ELF-1 (cell line): Measurements from ENCODE around the gene GRM7.

ENCODE experiments used
- DNase-seq: peaks from one replicate; pipeline ENCODE4 v3.0.0-alpha.2; 2016; ENCODE audit warnings: low read depth, low spot score

GRM7 gene

GRCh38 chr3:7651274-7651673 is 790.4 kb downstream of the GRM7 start:
- no peak for DNase-seq

DNA sequence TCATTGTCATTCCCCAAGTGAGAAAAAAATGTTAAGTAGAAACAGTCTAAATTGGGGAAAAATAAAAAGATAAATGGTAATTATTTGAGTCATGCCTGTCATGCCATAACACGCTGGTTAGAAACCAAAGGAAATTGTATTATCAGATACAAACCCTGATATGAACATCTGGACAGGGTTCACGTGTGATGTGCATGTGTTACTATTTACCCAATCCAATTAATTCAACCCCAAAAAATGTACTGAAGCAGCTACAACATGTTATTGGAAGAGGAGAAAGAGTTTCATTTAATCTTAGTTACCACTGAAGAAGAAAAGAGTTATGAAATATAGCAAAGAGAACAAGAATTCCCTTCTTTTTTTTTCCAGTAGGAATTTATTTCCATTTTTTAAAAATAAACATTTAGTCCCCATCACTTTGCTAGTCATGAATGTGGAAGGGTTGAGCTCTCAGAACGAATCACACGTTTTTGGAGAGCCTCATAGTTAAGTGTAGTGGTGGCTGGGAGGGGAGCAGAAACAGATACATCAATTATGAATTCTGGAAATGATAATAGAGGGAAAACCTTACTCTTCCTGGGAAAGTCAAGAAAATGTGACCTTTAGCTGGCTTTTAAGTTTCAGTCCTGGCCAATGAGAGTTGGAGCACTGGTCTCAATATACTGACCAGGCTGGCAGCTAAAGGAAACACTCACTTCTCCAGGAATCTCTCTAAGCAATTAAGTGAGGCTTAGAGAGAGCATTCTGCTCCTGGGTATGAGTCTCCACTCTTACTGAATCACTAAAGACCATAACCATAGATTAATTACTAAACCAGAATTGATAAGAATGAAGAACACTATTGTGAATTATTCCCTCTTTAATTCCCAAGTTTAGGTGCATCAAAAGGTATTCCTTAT is 796.5 kb downstream of the GRM7 start:
- DNase-seq, result no peak

DNA sequence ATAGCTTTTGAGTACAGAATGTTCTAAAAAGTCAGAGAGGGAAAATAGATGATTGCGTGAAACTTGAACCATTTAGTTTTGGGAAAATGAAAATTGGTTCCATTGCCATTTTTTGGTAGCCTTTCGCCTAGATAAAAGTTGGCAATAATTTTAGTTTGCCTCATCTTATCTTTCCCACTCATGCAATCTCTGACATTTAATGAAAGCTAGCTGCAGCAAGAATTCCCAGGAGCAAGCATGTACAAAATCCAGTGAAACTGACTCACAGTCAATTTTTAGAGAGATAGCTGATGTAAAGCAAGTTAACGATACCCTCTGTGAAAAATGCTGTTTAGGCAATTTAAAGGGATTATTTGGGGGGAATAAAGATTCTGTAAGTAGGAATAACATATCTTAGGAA is 797.4 kb downstream of the GRM7 start:
- DNase-seq, result no peak

DNA sequence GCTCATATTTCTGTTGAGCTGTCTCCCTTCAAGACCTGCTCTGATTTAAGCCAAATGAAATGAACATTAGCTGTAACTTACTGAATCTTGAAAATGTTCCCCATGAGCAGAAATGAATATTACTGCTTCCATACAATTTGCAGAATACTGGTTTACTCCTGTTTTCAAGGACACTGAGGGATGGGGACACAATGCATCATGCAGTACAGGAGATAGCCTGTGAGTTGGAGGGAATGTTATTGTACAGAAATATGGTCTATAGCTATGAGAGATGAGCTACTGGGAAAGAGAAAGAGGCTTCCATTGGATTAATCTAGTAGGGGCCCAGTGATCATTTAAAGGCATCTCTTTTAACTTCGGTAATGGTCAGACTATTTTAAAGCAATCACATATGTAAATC is 798.2 kb downstream of the GRM7 start:
- no peak for DNase-seq

DNA sequence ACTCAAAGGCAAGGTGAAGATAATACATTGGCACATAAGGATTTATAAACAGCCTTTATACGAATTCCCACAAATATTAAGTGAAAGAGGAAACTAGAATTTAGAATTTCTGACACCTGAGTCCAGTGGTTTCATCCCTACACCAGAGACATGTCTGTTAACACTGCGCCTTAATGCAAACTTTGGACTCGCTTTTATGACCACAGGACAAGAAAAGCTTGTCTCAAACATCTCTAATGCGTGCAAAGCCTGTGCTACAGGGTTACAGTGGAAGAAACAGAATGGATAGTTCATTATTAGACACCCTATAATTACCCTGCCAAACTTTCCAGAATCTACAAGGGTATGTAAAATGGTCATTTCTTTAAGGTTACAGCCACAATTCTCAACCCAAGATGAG is 802.9 kb downstream of the GRM7 start:
- DNase-seq, result no peak

DNA sequence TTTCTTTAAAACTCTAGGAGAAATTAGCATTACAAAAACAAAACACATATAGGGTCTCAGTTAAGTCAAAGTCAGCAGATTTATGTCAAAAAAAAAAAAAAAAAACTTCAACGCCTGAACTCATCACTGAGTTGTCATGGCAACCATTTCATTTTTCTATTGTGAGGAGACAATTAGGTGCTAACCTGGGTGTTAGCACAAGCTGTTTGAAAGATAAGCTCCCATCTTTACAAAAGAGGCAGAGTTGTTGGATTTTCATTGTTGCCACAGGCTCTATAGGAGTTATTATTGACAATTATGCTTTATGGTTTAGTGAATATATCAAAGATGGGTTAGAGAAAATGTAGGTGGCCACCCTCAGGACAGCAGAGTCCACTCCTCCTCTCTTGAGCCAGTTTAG is 806.9 kb downstream of the GRM7 start:
- no peak for DNase-seq

GRCh38 chr3:7669641-7670040 is 808.7 kb downstream of the GRM7 start:
- DNase-seq, result no peak

- DNase-seq, result no peak
Measured at GRCh38 chr3:7678521-7678920, 817.6 kb downstream of the GRM7 start.

DNA sequence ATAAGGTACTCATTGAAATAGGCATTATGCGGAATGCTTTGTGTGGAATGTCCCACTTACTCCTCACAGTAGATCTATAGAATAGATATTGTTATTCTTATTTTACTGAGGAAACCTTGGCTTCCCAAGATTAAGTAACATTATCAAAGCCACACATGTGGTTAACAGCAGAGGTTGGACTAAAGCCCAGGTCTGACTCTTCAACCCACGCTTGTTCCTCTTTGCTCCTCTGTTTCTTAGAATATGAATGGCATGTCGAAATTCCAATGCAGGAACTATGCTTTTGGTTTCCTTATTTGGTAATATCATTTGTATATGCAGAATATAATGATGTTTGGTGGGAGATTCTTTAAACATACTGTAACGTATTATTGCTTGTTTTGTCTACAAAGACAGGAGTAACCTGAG is 821.9 kb downstream of the GRM7 start:
- DNase-seq, result no peak

GRCh38 chr3:7683426-7683825 is 822.5 kb downstream of the GRM7 start:
- DNase-seq, result no peak

DNA sequence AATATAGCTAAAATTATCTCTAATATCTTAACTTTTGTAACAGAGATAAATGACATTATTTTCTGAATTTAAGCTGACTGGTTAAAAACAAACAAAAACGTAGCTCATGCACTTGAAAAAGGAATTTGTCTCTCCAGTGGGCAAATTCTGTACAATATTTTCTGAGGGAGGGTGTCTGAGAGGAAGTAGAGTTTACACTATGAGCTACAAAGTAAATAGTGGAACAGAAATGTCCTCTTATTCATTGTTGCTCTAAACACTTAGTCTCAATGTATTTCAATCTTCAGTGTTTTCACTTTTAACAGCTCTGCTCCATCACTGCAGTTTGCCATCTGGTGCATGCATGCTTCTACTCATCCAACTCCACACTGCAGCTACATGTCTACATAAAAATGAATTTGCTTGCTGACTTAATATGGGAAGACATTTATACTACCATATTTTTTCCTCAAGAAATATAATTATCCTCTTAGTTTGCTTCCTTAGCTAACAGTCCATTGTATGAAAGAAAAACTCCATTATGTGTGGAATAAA is 823.3 kb downstream of the GRM7 start:
- no peak for DNase-seq

DNA sequence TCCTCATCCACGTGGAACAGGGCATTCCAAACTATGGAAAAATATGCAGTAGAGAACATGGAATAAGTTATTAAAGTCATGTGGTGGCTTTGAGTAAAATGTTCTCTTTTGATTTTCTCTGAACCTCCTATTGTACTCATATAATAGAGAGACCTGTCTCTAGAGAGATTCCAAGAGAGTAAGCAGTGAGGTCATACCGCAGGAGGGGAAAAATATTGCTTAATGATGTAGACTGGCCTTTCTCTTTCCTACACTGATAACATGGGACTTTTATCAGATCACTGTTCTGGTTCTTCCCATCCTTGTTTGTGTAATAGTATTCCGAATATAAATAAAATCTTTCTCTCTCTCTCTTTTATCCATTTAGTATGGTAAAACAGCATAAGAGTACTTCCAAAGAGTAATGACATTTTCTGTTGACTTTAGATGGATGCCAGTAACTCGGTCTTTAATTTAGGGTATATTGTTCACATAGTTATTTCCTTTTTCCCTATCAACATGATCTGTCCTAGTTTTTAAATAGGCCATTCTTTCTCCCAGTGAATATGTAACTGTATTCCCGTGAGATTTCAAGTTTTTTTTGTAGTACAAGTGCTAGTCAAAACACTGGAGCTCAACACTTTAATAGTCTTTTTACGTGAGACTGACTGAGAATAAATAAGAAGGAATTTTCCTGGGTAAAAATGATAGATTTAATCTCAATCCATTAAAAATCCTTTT is 826.7 kb downstream of the GRM7 start:
- DNase-seq, result no peak

- no peak for DNase-seq
Measured at GRCh38 chr3:7692866-7693265, 832.0 kb downstream of the GRM7 start.

DNA sequence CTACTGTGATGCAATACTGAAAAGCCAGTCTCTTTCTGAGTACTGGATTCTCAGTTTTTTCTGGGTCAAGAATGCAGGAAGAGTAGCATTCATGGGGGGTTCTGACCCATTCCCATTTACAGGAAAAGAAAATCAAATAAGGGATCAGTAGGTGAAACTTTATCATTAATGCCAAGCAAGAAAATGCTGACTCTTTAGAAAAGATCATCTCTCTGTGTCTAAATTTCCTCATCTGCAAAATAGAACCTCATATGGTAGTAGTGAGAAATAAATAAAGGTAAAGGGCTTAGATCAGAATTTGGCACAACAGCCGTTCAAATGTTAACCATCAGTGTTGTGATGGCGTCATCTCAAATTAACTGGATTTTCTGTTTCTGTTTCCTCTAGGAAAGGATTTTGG is 833.1 kb downstream of the GRM7 start:
- DNase-seq, result no peak

DNA sequence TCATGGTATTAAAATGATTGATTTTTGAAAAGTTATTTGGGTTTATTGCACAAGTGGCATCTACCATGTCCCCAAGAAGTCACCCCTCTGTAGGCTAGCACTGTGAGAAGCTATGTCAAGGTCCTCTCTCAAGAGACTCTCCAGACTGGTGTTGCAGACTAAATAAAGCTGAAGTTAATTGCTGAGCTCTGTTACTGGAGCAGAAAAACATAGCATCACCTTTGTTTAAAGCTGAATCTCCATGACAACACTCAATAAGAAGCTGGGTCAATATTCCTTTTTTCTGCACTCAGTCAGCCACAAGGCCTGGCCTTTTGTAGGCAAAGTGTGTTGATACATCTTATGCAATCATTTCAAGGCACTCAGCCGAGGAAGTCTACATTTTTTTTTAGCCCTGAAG is 834.1 kb downstream of the GRM7 start:
- no peak for DNase-seq

GRCh38 chr3:7696320-7696719 is 835.4 kb downstream of the GRM7 start:
- DNase-seq, result no peak

GRCh38 chr3:7697548-7697947 is 836.6 kb downstream of the GRM7 start:
- DNase-seq, result peak; percentile 6

- no peak for DNase-seq
Measured at GRCh38 chr3:7700539-7700938, 839.6 kb downstream of the GRM7 start.

- no peak for DNase-seq
Measured at GRCh38 chr3:7700977-7701376, 840.1 kb downstream of the GRM7 start.

DNA sequence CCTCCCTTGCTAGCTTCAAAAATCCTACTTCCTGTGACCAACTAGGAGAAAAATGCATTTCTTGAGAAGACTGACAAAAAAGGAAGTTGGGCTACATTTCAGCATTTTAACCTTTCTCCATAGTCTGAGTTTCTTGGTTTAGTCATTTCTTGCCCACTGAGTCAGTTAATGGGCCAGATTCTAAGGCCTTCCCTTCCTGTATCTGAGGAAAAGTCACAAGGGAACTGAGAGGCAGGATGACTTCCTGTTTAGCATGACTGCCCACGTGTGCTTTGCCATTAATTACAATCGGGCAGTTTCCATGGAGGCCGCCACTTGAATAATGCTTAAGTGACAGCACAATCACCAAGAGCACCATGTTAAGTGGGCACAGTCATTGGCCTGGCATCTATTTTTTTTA is 846.3 kb downstream of the GRM7 start:
- no peak for DNase-seq

DNA sequence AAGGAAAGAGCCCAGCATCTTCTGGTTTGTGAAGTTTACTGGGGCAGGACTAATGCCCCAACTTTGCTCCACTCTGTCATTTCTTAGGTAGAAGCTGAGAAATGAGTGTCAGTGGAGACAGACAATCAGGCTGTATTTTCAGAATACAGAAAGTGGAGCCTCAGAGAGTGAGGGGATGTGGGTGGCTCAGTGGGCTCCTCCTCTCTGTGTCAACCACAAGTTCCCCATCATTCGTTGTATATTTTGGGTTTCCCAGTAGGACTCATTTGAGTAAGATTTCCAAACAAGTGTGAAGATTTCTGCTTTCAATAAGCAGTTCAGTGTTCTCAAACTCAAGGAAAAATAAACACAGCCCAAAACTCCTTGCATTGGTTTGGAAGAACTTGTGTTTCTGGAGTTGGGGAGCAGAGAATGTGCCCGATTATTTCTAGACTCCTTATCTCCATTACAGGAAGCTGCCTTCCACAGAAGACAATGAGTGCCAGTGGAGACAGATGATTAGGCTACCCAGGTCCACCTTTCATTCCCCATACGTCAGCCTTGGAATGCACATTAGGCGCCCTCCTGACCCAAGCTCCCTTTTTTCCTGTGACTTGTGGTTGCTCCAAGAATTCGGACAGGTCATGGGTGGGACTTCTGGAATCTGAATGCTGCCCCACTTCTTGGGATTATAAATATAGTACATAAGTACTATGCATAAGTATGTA is 848.6 kb downstream of the GRM7 start:
- DNase-seq, result no peak

DNA sequence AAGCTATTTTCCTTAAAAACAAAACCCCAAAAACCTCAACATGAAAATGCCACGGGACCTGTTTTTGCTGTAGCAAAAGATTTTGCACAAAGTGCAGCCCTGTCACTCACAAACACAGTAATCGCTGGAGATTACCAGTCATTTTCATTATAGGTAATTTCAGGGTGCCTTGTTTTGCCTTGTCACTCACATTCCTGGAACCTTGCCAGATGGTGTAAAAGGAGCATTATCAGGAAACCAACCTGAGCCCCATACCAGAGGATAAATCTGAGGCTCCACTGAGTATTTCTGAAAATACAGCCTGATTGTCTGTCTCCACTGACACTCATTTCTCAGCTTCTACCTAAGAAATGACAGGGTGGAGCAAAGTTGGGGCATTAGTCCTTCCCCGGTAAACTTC is 849.4 kb downstream of the GRM7 start:
- DNase-seq, result no peak
